SJSA1 (cell line): Measurements from ENCODE around the gene SYT7. TPM values are rescaled to one million over a fixed set of nuclear protein-coding genes. Genes with fewer than 3 reads are reported as not detected.
"Not testable (repeated sequence)": the region's sequence is repeated elsewhere in the genome, so short reads cannot be mapped to it uniquely, and the experiment has no call there.

Source experiments
- DNase-seq, 2 experiments: peaks; one replicate each; pipeline ENCODE4 v3.0.0-alpha.2; 2015 to 2020; ENCODE audit warnings: low spot score in 2 of 2, low read depth in 1 of 2
- H3K27ac ChIP-seq: fragments of 250-450 bp; sonication (Bioruptor Pico); 2 replicates; pipeline ENCODE4 v1.5.1; 2020; ENCODE audit warnings: mild to moderate bottlenecking, moderate library complexity
- H3K27me3 ChIP-seq: fragments of 250-450 bp; sonication (Bioruptor Pico); replicated peaks from 2 replicates; pipeline ENCODE4 v1.5.1; 2020; ENCODE audit warnings: mild to moderate bottlenecking, moderate library complexity
- H3K36me3 ChIP-seq: fragments of 250-450 bp; sonication (Bioruptor Pico); 2 replicates; pipeline ENCODE4 v1.5.1; 2020; ENCODE audit warnings: mild to moderate bottlenecking
- H3K4me1 ChIP-seq: fragments of 250-450 bp; sonication (Bioruptor Pico); replicated peaks from 2 replicates; pipeline ENCODE4 v1.6.1; 2021; ENCODE audit warnings: mild to moderate bottlenecking
- H3K4me3 ChIP-seq: fragments of 250-450 bp; sonication (Bioruptor Pico); 2 replicates; pipeline ENCODE4 v1.5.1; 2020; ENCODE audit warnings: mild to moderate bottlenecking
- H3K9me3 ChIP-seq: fragments of 250-450 bp; sonication (Bioruptor Pico); replicated peaks from 2 replicates; pipeline ENCODE4 v1.5.1; 2020; ENCODE audit warnings: mild to moderate bottlenecking
- total RNA-seq: library from RNA; depleted of rRNA; stranded (reverse); fragments of >200 nt; shearing (Covaris generic); gene quantifications from 2 replicates; pipeline ENCODE4 v1.2.3, GENCODE V29; 2014; rRNA removed

SYT7 gene
- total RNA-seq, 1 experiment from 2014 or later = not detected

- H3K27me3 ChIP-seq = no peaks in the 10 kb centered on the region
- H3K4me1 ChIP-seq = 0 out of 2 replicates have a peak, but pooled peaks cover 4% of the 10 kb centered on the region
- peaks cover 16% of the 10 kb centered on the region for H3K36me3 ChIP-seq
- no peak overlapping the region for H3K27ac ChIP-seq
- no peak overlapping the region for H3K4me3 ChIP-seq
- H3K9me3 ChIP-seq = no peaks in the 10 kb centered on the region; the same call in 1 of the 2 replicates
- DNase-seq = no peak
These were observed 106.7 kb downstream of the SYT7 start for GRCh38 chr11:61474013-61474643.

- Histone ChIP-seq H3K4me1 (0 out of 2 replicates have a peak, but pooled peaks cover 4% of the 10 kb centered on the region), H3K27ac (no peak overlapping the region), H3K9me3 (no peaks in the 10 kb centered on the region; the same call in 1 of the 2 replicates), H3K27me3 (no peaks in the 10 kb centered on the region), H3K4me3 (no peak overlapping the region), H3K36me3 (peaks cover 20% of the 10 kb centered on the region)
- no peak for DNase-seq
These were observed 107.4 kb downstream of the SYT7 start for GRCh38 chr11:61473370-61474012.

GRCh38 chr11:61472868-61473267 lies 108.0 kb downstream of the SYT7 start:
- no peak for DNase-seq
- Histone ChIP-seq H3K4me3 (no peak overlapping the region), H3K9me3 (no peaks in the 10 kb centered on the region; the same call in 1 of the 2 replicates), H3K27ac (no peak overlapping the region), H3K4me1 (0 out of 2 replicates have a peak, but pooled peaks cover 4% of the 10 kb centered on the region), H3K36me3 (peaks cover 24% of the 10 kb centered on the region), H3K27me3 (no peaks in the 10 kb centered on the region)

GRCh38 chr11:61472282-61472681 lies 108.6 kb downstream of the SYT7 start:
- Histone ChIP-seq H3K27me3 (no peaks in the 10 kb centered on the region), H3K27ac (no peak overlapping the region), H3K4me3 (no peak overlapping the region), H3K36me3 (peaks cover 24% of the 10 kb centered on the region), H3K4me1 (no peaks in the 10 kb centered on the region), H3K9me3 (no peaks in the 10 kb centered on the region; the same call in 1 of the 2 replicates)
- no peak for DNase-seq

- no peaks in the 10 kb centered on the region for H3K4me1 ChIP-seq
- DNase-seq = no peak
- peaks cover 22% of the 10 kb centered on the region for H3K36me3 ChIP-seq
These were observed 112.9 kb downstream of the SYT7 start for GRCh38 chr11:61468002-61468401.

GRCh38 chr11:61467602-61468001 lies 113.3 kb downstream of the SYT7 start:
- H3K27ac ChIP-seq, H3K9me3 ChIP-seq, H3K27me3 ChIP-seq, DNase-seq, H3K4me3 ChIP-seq, H3K4me1 ChIP-seq: not testable (repeated sequence)
- peaks cover 22% of the 10 kb centered on the region for H3K36me3 ChIP-seq

More at GRCh38 chr11:61468002-61468401, 112.9 kb downstream of the SYT7 start:
- Histone ChIP-seq H3K27me3 (no peaks in the 10 kb centered on the region), H3K9me3 (no peaks in the 10 kb centered on the region), H3K4me3 (no peak overlapping the region), H3K27ac (no peak overlapping the region)

Other genes starting within 250 kb of the SYT7 start
- 188 and 303 TPM in 2 replicates for gene DDB1, start 248.0 kb downstream of the SYT7 start, total RNA-seq
- gene TKFC, start 247.8 kb downstream of the SYT7 start, total RNA-seq = 15.8 and 28.5 TPM in 2 replicates
- 51.4 and 60.1 TPM in 2 replicates for gene CYB561A3, start 219.2 kb downstream of the SYT7 start, total RNA-seq
- 46.1 and 65.4 TPM in 2 replicates for gene TMEM138, start 218.7 kb downstream of the SYT7 start, total RNA-seq
- gene TMEM216, start 188.5 kb downstream of the SYT7 start, total RNA-seq = 24.4 and 26.3 TPM in 2 replicates
- gene CPSF7, start 151.1 kb downstream of the SYT7 start, total RNA-seq = 18.0 and 39.7 TPM in 2 replicates
- 70.6 and 71.9 TPM in 2 replicates for gene SDHAF2, start 151.0 kb downstream of the SYT7 start, total RNA-seq
- not detected in 2 replicates for gene LRRC10B, start 72.3 kb downstream of the SYT7 start, total RNA-seq
- 2.6 TPM in 2 replicates for gene DAGLA, start 99.3 kb upstream of the SYT7 start, total RNA-seq
- 1.4 and 3.1 TPM in 2 replicates for gene MYRF, start 171.6 kb upstream of the SYT7 start, total RNA-seq
- gene TMEM258, start 211.5 kb upstream of the SYT7 start, total RNA-seq = 70.2 and 74.5 TPM in 2 replicates
- 181 and 185 TPM in 2 replicates for gene FEN1, start 211.8 kb upstream of the SYT7 start, total RNA-seq
- 46.7 and 61.5 TPM in 2 replicates for gene FADS1, start 235.9 kb upstream of the SYT7 start, total RNA-seq
- gene FADS2, start 247.2 kb upstream of the SYT7 start, total RNA-seq = 2.8 and 8.5 TPM in 2 replicates